B cell (primary cell): ENCODE data around the gene TRIM65.

Experiments
- CTCF ChIP-seq: fragments of 200-600 bp; IDR thresholded peaks from one replicate; pipeline ENCODE4 v1.8.0; 2022; ENCODE audit warnings: antibody characterized with exemption, mild to moderate bottlenecking
- EZH2 ChIP-seq: IDR thresholded peaks from 2 replicates; pipeline ENCODE4 v1.6.1; 2012; ENCODE audit warnings: borderline replicate concordance, low read depth, mild to moderate bottlenecking, moderate library complexity, low read length; ENCODE audit not compliant: insufficient read depth, poor library complexity, severe bottlenecking

GRCh38 chr17:75937652-75938051 lies 40.9 kb upstream of the TRIM65 start:
- TF ChIP-seq CTCF (no peak), EZH2 (no peak)
